Endothelial cell of umbilical vein (primary cell): ENCODE data around the gene SIPA1. TPM values are rescaled to one million over a fixed set of nuclear protein-coding genes. Genes with fewer than 3 reads are reported as not detected.

Experiments
- BruUV-seq: library from RNA; stranded (reverse); fragments of 400-500 nt; replicated peaks from 2 replicates; lab custom pipeline; 2021; lab: Mats Ljungman, UMichigan
- CTCF ChIA-PET: fragments of 300-600, 350-600 bp; sonication (Branson Sonifier 250); formaldehyde crosslinking; loops from one replicate; lab custom pipeline; 2021; ENCODE audit warnings: antibody characterized with exemption, inconsistent platforms; lab: Charles Lee
- POLR2A ChIA-PET: fragments of 300-600, 350-600 bp; sonication (Branson Sonifier 250); formaldehyde crosslinking; loops from one replicate; lab custom pipeline; 2021; ENCODE audit warnings: antibody characterized with exemption, inconsistent platforms; lab: Charles Lee
- DNase-seq: peaks from one replicate; pipeline ENCODE4 v3.0.0-alpha.2; 2011; ENCODE audit warnings: low read depth, low spot score
- FAIRE-seq: peaks from 2 replicates; lab custom pipeline; 2011; peaks lifted over from hg19 to GRCh38; lab: Jason Lieb, UNC
- H2AFZ ChIP-seq: 2 replicates; pipeline ENCODE4 v1.6.0; 2012; ENCODE audit warnings: low read depth, low read length, control low read depth, inconsistent platforms
- H3K27ac ChIP-seq: 2 replicates; pipeline ENCODE4 v1.5.1; 2011; ENCODE audit warnings: low read depth, mild to moderate bottlenecking, control low read depth, low read length, moderate library complexity; ENCODE audit not compliant: insufficient read depth
- H3K27me3 ChIP-seq, 2 experiments: 2 replicates each; pipeline versions ENCODE4 v1.6.0 to v1.6.1; 2011; ENCODE audit warnings: low read length in 2 of 2, mixed read lengths in 1 of 2; ENCODE audit not compliant: control insufficient read depth in 2 of 2, insufficient read depth in 2 of 2
- H3K36me3 ChIP-seq, 2 experiments: 2 replicates in 1 of 2; 3 replicates in 1 of 2; pipeline ENCODE4 v1.5.1; 2011; ENCODE audit warnings: low read length in 2 of 2, mild to moderate bottlenecking in 1 of 2, moderate library complexity in 1 of 2; ENCODE audit not compliant: control insufficient read depth in 2 of 2, insufficient read depth in 2 of 2; ENCODE audit errors: extremely low read depth in 1 of 2
- H3K4me1 ChIP-seq: 3 replicates; pipeline ENCODE4 v1.5.1; 2011; ENCODE audit warnings: mild to moderate bottlenecking, low read length; ENCODE audit not compliant: control insufficient read depth, insufficient read depth; ENCODE audit errors: extremely low read depth
- H3K4me2 ChIP-seq: 2 replicates; pipeline ENCODE4 v1.6.1; 2011; ENCODE audit warnings: low read length, control low read depth, mixed read lengths; ENCODE audit not compliant: insufficient read depth
- H3K4me3 ChIP-seq, 3 experiments: fragments of 200-600 bp in 1 of 3; sonication (generic), shearing (Covaris generic) in 1 of 3; replicated peaks in 1 of 3; 2 replicates each; pipeline ENCODE4 v1.5.1; 2011 to 2016; ENCODE audit warnings: control low read depth in 3 of 3, low read length in 3 of 3, mild to moderate bottlenecking in 2 of 3, inconsistent platforms in 1 of 3, low read depth in 1 of 3, moderate library complexity in 1 of 3; ENCODE audit not compliant: insufficient read depth in 1 of 3
- H3K79me2 ChIP-seq: 2 replicates; pipeline ENCODE4 v1.6.0; 2012; ENCODE audit warnings: low read length, inconsistent platforms; ENCODE audit not compliant: control insufficient read depth, insufficient read depth
- H3K9ac ChIP-seq: replicated peaks from 2 replicates; pipeline ENCODE3; 2011; ENCODE audit warnings: low read length, control low read depth; ENCODE audit not compliant: insufficient read depth; ENCODE audit errors: extremely low read depth
- H3K9me1 ChIP-seq: replicated peaks from 3 replicates; pipeline ENCODE4 v1.6.0; 2011; ENCODE audit warnings: mild to moderate bottlenecking, low read length; ENCODE audit not compliant: control insufficient read depth, insufficient read depth; ENCODE audit errors: extremely low read depth
- H3K9me3 ChIP-seq: replicated peaks from 2 replicates; pipeline ENCODE4 v1.5.1; 2012; ENCODE audit warnings: low read length, inconsistent platforms; ENCODE audit not compliant: control insufficient read depth, insufficient read depth
- H4K20me1 ChIP-seq: replicated peaks from 2 replicates; pipeline ENCODE3; 2011; ENCODE audit warnings: mild to moderate bottlenecking, low read length; ENCODE audit not compliant: control insufficient read depth, insufficient read depth; ENCODE audit errors: extremely low read depth
- CTCF ChIP-seq, 2 donors: IDR thresholded peaks; 1 replicate in 1 of 2; 2 replicates in 1 of 2; pipeline ENCODE4 v1.5.1; 2011; ENCODE audit warnings: low read length in 2 of 2, mild to moderate bottlenecking in 2 of 2, moderate library complexity in 2 of 2, control low read depth in 1 of 2, inconsistent platforms in 1 of 2, low read depth in 1 of 2; ENCODE audit not compliant: insufficient read depth in 1 of 2; ENCODE audit errors: extremely low read depth in 1 of 2
- EZH2 ChIP-seq: IDR thresholded peaks from 2 replicates; pipeline ENCODE4 v1.6.1; 2012; ENCODE audit warnings: borderline replicate concordance, low read depth, mild to moderate bottlenecking, moderate library complexity, low read length, inconsistent platforms; ENCODE audit not compliant: severe bottlenecking
- FOS ChIP-seq: IDR thresholded peaks from 2 replicates; pipeline ENCODE4 v1.6.1; 2011; ENCODE audit warnings: mild to moderate bottlenecking, low read length, moderate library complexity, borderline replicate concordance; ENCODE audit not compliant: insufficient read depth
- GATA2 ChIP-seq: IDR thresholded peaks from 2 replicates; pipeline ENCODE4 v1.7.0; 2011; ENCODE audit warnings: low read depth, mild to moderate bottlenecking, moderate library complexity, mixed read lengths, low read length; ENCODE audit not compliant: insufficient read length, insufficient read depth
- JUN ChIP-seq: IDR thresholded peaks from 2 replicates; pipeline ENCODE4 v1.6.1; 2011; ENCODE audit warnings: borderline replicate concordance, low read depth; ENCODE audit not compliant: insufficient read length, insufficient read depth
- MAX ChIP-seq: IDR thresholded peaks from 2 replicates; pipeline ENCODE4 v1.6.1; 2011; ENCODE audit not compliant: insufficient read depth, insufficient read length
- MYC ChIP-seq: IDR thresholded peaks from one replicate; pipeline ENCODE4 v1.6.1; 2011; ENCODE audit warnings: mild to moderate bottlenecking, low read depth, low read length
- POLR2A ChIP-seq: IDR thresholded peaks from 2 replicates; pipeline ENCODE4 v1.6.1; 2012; ENCODE audit warnings: low read depth, mild to moderate bottlenecking, control low read depth, low read length
- POLR2AphosphoS5 ChIP-seq: IDR thresholded peaks from 2 replicates; pipeline ENCODE4 v1.6.1; 2012; ENCODE audit warnings: low read depth, mild to moderate bottlenecking, control low read depth, low read length, moderate library complexity; ENCODE audit not compliant: insufficient read depth
- dilution Hi-C: fragments of 300-500 bp; cut with MboI; formaldehyde crosslinking; loops from one replicate; pipeline ENCODE4 v1.15.0; 2019; ENCODE audit warnings: low sequenced_read_pairs; ENCODE audit not compliant: extremely low pct_ligation_motif_present
- intact Hi-C: fragments of 100-400 bp; cut with micrococcal nuclease; formaldehyde crosslinking; loops from one replicate; pipeline ENCODE4 v1.10.0; 2022
- polyA plus RNA-seq, 4 experiments: library from polyadenylated mRNA; depleted of rRNA in 3 of 4; stranded (reverse) in 3 of 4; unstranded in 1 of 4; fragments of >200 nt; gene quantifications; 2 replicates each; pipeline versions ENCODE4 v1.2.1 to v1.2.3, GENCODE V29; 2011 to 2012; ENCODE audit warnings: missing spikeins in 1 of 4
- total RNA-seq: library from RNA; stranded (reverse); gene quantifications from 2 replicates; pipeline ENCODE4 v1.2.3, GENCODE V29; 2021

Gene SIPA1
- total and polyA plus RNA-seq, 2 donors (not counting 3 experiments of a cell fraction or from before 2014, with no cell fraction given): 67.5 to 119 TPM

- H3K4me2 ChIP-seq: no peak overlapping the region
- FAIRE-seq (no peak), DNase-seq (no peak)
- no peak overlapping the region for H3K4me3 ChIP-seq
- no peak overlapping the region for H3K9ac ChIP-seq
- no peak for TF ChIP-seq JUN
- TF ChIP-seq POLR2AphosphoS5: no peak
- no peak for TF ChIP-seq MAX
- TF ChIP-seq EZH2: no peak
- TF ChIP-seq GATA2: no peak
- no peak for TF ChIP-seq FOS
- no peak for TF ChIP-seq MYC
- no peak for TF ChIP-seq CTCF (IDR thresholded peaks at IDR 0.05; ENCODE audit: extremely low read depth in 1 of 2, insufficient read depth in 1 of 2, low read depth in 1 of 2, low read length in 2 of 2)
- TF ChIP-seq POLR2A: no peak
- intact Hi-C loops (no loop called here), dilution Hi-C loops (no loop called here)
- H3K4me1 ChIP-seq: no peaks in the 10 kb centered on the region
- no peak overlapping the region for H2AFZ ChIP-seq
- H3K27me3 ChIP-seq: no peaks in the 10 kb centered on the region
- no peak overlapping the region for H3K27ac ChIP-seq
- H4K20me1 ChIP-seq: no peaks in the 10 kb centered on the region
- H3K36me3 ChIP-seq: peaks cover 19 to 61% of the 10 kb centered on the region in 2 experiments
- ChIA-PET CTCF (interaction anchor here (0.9 kb wide), 1 partner anchor 8 kb away, joined by 4 read pairs; the partner anchor contains the start of gene SIPA1), POLR2A (no interaction called here)
- BruUV-seq: TSS peak; percentile 7
- H3K9me3 ChIP-seq: no peaks in the 10 kb centered on the region
- no peaks in the 10 kb centered on the region for H3K9me1 ChIP-seq
- H3K79me2 ChIP-seq: no peaks in the 10 kb centered on the region
Measured at GRCh38 chr11:65629579-65629978, 8.3 kb upstream of the SIPA1 start.
